ENCODE results near the gene PLXNA4. TPM values are rescaled to one million over a fixed set of nuclear protein-coding genes. Genes with fewer than 3 reads are reported as not detected.

Gene PLXNA4
- total RNA-seq, 4 donors from 2014 or later: 4.8 to 19.7 (median 10.7) TPM

DNA sequence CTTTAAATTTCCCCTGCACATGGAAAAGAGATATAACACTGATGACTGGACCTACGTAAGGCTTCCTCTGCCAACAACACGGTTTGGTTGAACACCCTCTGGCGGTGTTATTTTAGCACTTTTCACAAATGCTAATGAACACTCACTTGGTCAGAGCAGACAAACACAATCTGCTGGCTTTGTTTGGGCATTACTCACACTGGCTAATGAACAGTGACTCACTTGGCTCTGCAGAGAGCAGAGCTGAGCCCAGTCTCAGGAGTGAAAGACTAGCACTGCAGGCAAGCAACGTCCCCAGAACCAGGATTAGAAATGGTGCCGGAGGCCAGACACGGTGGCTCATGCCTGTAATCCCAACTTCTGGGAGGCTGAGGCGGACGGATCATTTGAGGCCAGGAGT, 430.8 kb downstream of the PLXNA4 start:
- H3K9me3 ChIP-seq: no peaks in the 10 kb centered on the region
- H3K27ac ChIP-seq: peak overlapping the region in 1 of 4 donors; percentile 44
- peaks cover 0 to 37% (median 0%) of the 10 kb centered on the region in 3 donors for H3K4me1 ChIP-seq
- no peaks in the 10 kb centered on the region for H3K27me3 ChIP-seq
- TF ChIP-seq POLR2AphosphoS5 (IDR thresholded peaks at IDR 0.05) (peak; percentile 84), EP300 (IDR thresholded peaks at IDR 0.05) (no peak), POLR2A (IDR thresholded peaks at IDR 0.05) (no peak)
- TF ChIP-seq, protein P1, sequence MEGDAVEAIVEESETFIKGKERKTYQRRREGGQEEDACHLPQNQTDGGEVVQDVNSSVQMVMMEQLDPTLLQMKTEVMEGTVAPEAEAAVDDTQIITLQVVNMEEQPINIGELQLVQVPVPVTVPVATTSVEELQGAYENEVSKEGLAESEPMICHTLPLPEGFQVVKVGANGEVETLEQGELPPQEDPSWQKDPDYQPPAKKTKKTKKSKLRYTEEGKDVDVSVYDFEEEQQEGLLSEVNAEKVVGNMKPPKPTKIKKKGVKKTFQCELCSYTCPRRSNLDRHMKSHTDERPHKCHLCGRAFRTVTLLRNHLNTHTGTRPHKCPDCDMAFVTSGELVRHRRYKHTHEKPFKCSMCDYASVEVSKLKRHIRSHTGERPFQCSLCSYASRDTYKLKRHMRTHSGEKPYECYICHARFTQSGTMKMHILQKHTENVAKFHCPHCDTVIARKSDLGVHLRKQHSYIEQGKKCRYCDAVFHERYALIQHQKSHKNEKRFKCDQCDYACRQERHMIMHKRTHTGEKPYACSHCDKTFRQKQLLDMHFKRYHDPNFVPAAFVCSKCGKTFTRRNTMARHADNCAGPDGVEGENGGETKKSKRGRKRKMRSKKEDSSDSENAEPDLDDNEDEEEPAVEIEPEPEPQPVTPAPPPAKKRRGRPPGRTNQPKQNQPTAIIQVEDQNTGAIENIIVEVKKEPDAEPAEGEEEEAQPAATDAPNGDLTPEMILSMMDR (IDR thresholded peaks at IDR 0.05): peak in 2 of 4 experiments; percentile 31 to 38
- no peaks in the 10 kb centered on the region for H3K36me3 ChIP-seq
- ATAC-seq: peak; percentile 84
- WGBS, 2 donors (ENCODE audit: low coverage in 1 of 2): 35 to 45% methylated on average over 3 of the region's 8 CpGs
- H3K4me3 ChIP-seq: no peak overlapping the region

DNA sequence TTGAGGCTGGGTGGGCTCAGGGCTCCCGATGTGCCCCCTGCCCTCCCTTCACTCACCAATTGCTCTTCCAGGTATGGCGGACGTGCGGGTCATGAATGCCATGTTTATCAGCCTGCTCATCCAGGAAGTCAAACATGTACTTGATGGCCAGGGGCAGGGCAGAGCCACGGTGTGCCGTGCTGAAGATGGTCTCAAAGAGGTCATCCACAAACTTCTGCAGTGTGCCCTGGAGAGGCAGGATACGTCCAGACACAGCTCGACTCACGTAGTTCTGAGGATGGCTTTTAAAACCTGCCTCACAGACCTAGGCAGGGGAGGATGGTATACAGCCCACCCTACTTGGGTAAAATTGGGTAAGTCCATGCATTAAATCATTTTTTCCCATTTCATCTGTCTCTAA, 431.2 kb downstream of the PLXNA4 start:
- H3K4me3 ChIP-seq: no peak overlapping the region
- peak overlapping the region in 2 of 4 donors; percentile 17 to 44 for H3K27ac ChIP-seq
- WGBS, 2 donors (ENCODE audit: low coverage in 1 of 2): 94% methylated on average over 4 of the region's 9 CpGs; no CpG with 5 or more reads in 1 of the 2 donors
- no peaks in the 10 kb centered on the region for H3K36me3 ChIP-seq
- H3K4me1 ChIP-seq: peaks cover 0 to 37% (median 0%) of the 10 kb centered on the region in 3 donors
- TF ChIP-seq POLR2A (IDR thresholded peaks at IDR 0.05): no peak
- TF ChIP-seq, protein P1 (IDR thresholded peaks at IDR 0.05): no peak
- H3K27me3 ChIP-seq: no peaks in the 10 kb centered on the region
- no peaks in the 10 kb centered on the region for H3K9me3 ChIP-seq
- no peak for ATAC-seq

DNA sequence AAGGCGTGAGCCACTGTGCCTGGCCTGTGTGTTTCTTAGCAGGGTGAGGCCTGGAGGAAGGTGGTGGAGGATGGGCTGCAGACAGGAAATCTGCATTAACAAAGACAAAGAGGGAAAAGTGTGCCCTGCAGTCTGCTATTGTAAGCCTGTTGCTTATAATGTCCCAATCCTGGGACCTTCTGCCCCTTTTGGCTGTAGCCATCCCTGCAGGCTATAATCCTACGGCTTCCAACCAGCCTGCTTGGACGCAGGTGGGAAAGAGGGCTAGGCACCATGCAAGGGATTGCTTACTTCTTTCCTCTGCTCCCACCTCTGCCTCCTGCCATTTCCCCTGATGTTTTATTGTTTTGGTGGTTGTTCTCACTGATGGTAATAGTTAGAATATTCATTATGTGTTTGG, 434.3 kb downstream of the PLXNA4 start:
- WGBS, 2 donors (ENCODE audit: low coverage in 1 of 2): 82 to 93% methylated on average over 2 of the region's 3 CpGs
- TF ChIP-seq POLR2A (IDR thresholded peaks at IDR 0.05) (no peak), EP300 (IDR thresholded peaks at IDR 0.05) (no peak), POLR2AphosphoS5 (IDR thresholded peaks at IDR 0.05) (no peak)
- TF ChIP-seq, protein P1 (IDR thresholded peaks at IDR 0.05): no peak
- Histone ChIP-seq H3K4me1 (peaks cover 0 to 37% (median 0%) of the 10 kb centered on the region in 3 donors), H3K36me3 (no peaks in the 10 kb centered on the region), H3K9me3 (no peaks in the 10 kb centered on the region), H3K4me3 (no peak overlapping the region), H3K27me3 (no peaks in the 10 kb centered on the region), H3K27ac (no peak overlapping the region)
- no peak for ATAC-seq

DNA sequence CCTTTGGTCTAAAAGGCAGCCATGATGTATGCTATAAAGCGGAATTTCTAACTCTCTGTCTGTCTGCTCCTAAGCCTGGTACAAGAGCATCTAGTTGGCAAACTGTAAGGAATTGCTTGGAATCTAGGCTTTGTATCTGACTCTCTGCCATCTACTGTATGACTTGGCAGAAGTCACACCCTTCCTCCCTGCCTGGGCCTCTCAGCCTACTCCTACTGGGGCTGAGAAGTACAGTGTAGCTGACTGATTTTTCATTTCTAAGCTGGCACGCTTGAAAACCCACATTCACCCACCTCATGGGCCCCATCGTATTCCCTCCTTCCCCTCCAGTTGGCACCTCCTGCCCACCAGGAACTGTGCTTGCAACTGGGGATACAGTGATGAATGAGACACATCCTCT, 435.2 kb downstream of the PLXNA4 start:
- TF ChIP-seq, protein P1 (IDR thresholded peaks at IDR 0.05): no peak
- no peak for TF ChIP-seq POLR2A (IDR thresholded peaks at IDR 0.05)
- no peak for TF ChIP-seq EP300 (IDR thresholded peaks at IDR 0.05)
- TF ChIP-seq POLR2AphosphoS5 (IDR thresholded peaks at IDR 0.05): no peak
- Histone ChIP-seq H3K4me1 (peaks cover 0 to 37% (median 0%) of the 10 kb centered on the region in 3 donors), H3K9me3 (no peaks in the 10 kb centered on the region), H3K27me3 (no peaks in the 10 kb centered on the region), H3K4me3 (no peak overlapping the region), H3K36me3 (no peaks in the 10 kb centered on the region), H3K27ac (no peak overlapping the region)
- no peak for ATAC-seq
- 43 to 64% methylated on average over 1 to 3 of the region's 3 CpGs for WGBS, 2 donors (ENCODE audit: low coverage in 1 of 2)

DNA sequence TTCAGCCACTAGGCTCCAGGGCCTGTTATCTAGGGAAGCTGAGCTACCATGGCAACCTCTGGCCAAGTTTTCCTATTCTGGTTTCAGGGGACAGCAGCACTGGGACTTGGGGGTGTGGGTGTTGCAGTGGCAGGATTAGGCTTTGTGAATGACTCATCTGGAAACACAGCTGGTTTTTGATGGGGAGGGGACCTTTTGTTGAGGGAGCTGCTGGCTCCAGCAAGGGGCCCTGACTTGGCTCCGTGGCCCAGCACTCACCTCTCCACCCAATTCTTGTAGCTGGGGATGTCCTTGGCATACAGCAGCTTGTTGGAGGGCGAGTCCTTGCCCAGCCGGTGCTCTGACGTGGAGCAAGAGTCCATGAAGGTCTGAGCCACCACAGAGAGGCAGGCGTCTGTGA, 435.9 kb downstream of the PLXNA4 start:
- no peak overlapping the region for H3K4me3 ChIP-seq
- H3K36me3 ChIP-seq: no peaks in the 10 kb centered on the region
- ATAC-seq: no peak
- no peak overlapping the region for H3K27ac ChIP-seq
- WGBS, 2 donors (ENCODE audit: low coverage in 1 of 2): 100% methylated on average over 1 of the region's 5 CpGs; no CpG with 5 or more reads in 1 of the 2 donors
- TF ChIP-seq, protein P1 (IDR thresholded peaks at IDR 0.05): no peak
- TF ChIP-seq EP300 (IDR thresholded peaks at IDR 0.05) (no peak), POLR2A (IDR thresholded peaks at IDR 0.05) (no peak), POLR2AphosphoS5 (IDR thresholded peaks at IDR 0.05) (no peak)
- no peaks in the 10 kb centered on the region for H3K9me3 ChIP-seq
- no peaks in the 10 kb centered on the region for H3K27me3 ChIP-seq
- peaks cover 0 to 31% (median 0%) of the 10 kb centered on the region in 3 donors for H3K4me1 ChIP-seq

All from gastroesophageal sphincter (tissue), 4 donors.